Measurements from ENCODE around the gene TSACC.

TSACC gene

DNA sequence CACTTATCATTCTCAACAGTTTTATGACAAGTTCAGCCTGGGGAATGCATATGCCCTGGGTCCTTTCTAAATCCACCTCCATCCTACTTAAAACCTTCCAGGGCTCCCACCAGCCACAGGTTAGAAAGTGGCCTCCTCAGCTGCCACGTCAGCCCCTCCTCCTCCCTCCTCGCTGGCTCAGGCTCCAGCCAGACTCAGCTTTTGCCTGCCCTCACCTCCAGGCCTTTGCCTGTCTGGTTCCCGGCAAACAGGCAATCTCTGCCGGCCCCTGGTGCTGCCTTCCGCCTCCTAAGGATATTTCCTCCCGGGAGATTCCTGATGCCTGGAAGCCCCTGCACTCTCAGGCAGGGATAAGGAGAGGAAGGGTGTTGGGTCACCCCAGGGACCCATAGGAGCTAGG, 40.2 kb downstream of the TSACC start:
- Histone ChIP-seq H3K9me3 (no peaks in the 10 kb centered on the region), H3K4me3 (ENCODE audit: low read depth in 1 of 2, low read length in 1 of 2) (no peak overlapping the region), H3K27ac (no peak overlapping the region), H3K4me1 (ENCODE audit: control insufficient read depth in 1 of 2, insufficient read depth in 1 of 2, low read depth in 1 of 2, low read length in 1 of 2) (no peaks in the 10 kb centered on the region), H3K36me3 (no peaks in the 10 kb centered on the region), H3K27me3 (peaks cover 38% of the 10 kb centered on the region)
- TF ChIP-seq, protein P1, sequence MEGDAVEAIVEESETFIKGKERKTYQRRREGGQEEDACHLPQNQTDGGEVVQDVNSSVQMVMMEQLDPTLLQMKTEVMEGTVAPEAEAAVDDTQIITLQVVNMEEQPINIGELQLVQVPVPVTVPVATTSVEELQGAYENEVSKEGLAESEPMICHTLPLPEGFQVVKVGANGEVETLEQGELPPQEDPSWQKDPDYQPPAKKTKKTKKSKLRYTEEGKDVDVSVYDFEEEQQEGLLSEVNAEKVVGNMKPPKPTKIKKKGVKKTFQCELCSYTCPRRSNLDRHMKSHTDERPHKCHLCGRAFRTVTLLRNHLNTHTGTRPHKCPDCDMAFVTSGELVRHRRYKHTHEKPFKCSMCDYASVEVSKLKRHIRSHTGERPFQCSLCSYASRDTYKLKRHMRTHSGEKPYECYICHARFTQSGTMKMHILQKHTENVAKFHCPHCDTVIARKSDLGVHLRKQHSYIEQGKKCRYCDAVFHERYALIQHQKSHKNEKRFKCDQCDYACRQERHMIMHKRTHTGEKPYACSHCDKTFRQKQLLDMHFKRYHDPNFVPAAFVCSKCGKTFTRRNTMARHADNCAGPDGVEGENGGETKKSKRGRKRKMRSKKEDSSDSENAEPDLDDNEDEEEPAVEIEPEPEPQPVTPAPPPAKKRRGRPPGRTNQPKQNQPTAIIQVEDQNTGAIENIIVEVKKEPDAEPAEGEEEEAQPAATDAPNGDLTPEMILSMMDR (IDR thresholded peaks at IDR 0.05), result no peak

DNA sequence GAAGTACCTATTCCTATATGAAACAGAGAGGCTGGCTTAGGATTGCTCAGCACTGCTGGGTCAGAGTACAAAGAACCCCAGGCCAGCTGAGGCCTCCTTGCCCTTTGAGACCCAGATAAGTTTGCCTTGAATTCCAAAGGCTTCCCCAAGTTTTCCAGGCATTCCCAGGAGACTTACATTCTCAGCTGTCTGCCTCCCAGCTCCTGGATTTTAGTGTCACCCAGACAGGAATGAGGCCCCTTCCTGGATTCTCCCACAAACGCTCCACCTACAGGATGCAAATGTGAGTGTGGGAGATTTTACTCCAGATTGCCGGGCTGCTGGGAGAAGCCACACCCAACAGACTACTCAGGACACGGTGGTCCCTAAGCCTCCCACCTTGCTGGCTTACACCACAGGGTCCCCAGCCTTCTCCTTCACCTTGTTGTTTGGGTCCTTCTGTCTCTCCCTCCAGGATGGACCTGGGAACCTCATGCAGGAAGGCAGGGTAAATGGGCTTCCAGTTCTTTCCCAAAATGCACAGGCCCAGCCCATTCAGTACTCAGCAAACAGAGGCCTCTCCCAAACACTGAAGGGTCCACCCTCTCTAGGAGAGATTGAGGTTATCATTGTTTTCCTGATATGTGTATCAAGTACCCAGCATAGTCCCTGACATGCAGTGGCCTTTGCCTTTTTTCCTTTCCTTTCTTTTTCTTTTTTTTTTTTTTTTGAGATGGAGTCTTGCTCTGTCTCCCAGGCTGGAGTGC, 41.3 kb downstream of the TSACC start:
- Histone ChIP-seq H3K27ac (no peak overlapping the region), H3K4me3 (ENCODE audit: low read depth in 1 of 2, low read length in 1 of 2) (no peak overlapping the region), H3K4me1 (ENCODE audit: control insufficient read depth in 1 of 2, insufficient read depth in 1 of 2, low read depth in 1 of 2, low read length in 1 of 2) (no peaks in the 10 kb centered on the region), H3K9me3 (no peaks in the 10 kb centered on the region), H3K27me3 (peaks cover 35% of the 10 kb centered on the region), H3K36me3 (no peaks in the 10 kb centered on the region)
- TF ChIP-seq, protein P1 (IDR thresholded peaks at IDR 0.05), result no peak

DNA sequence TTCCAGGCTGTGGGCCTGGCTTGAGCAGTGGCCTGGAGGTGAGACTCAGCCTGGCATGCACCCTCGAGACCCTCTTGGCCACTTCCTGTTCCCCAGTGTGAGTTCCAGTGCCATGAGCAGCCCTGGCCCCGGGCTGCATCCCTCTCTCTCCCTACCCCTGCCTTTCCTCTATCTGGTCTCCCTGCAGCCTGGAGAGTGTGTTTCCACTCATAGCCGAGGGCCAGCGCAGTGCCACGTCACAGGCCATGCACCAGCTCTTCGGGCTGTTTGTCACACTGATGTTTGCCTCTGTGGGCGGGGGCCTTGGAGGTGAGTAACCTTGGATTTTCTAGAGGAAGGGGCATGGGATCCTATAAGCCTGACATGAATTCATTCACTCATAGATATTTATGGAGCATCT, 44.2 kb downstream of the TSACC start:
- Histone ChIP-seq H3K4me1 (ENCODE audit: control insufficient read depth in 1 of 2, insufficient read depth in 1 of 2, low read depth in 1 of 2, low read length in 1 of 2) (no peaks in the 10 kb centered on the region), H3K27me3 (peaks cover 53% of the 10 kb centered on the region), H3K36me3 (no peaks in the 10 kb centered on the region), H3K27ac (no peak overlapping the region), H3K9me3 (no peaks in the 10 kb centered on the region), H3K4me3 (ENCODE audit: low read depth in 1 of 2, low read length in 1 of 2) (no peak overlapping the region)
- TF ChIP-seq, protein P1 (IDR thresholded peaks at IDR 0.05), result no peak

GRCh38 chr1:156383023-156383422, 44.7 kb downstream of the TSACC start:
- peaks cover 53% of the 10 kb centered on the region for H3K27me3 ChIP-seq

GRCh38 chr1:156384007-156384406, 45.7 kb downstream of the TSACC start:
- Histone ChIP-seq H3K4me1 (ENCODE audit: control insufficient read depth in 1 of 2, insufficient read depth in 1 of 2, low read depth in 1 of 2, low read length in 1 of 2) (no peaks in the 10 kb centered on the region), H3K27me3 (peaks cover 61% of the 10 kb centered on the region)
- TF ChIP-seq, protein P1 (IDR thresholded peaks at IDR 0.05), result no peak

More at GRCh38 chr1:156383023-156383422, 44.7 kb downstream of the TSACC start:
- Histone ChIP-seq H3K36me3 (no peaks in the 10 kb centered on the region), H3K27ac (no peak overlapping the region), H3K4me1 (ENCODE audit: control insufficient read depth in 1 of 2, insufficient read depth in 1 of 2, low read depth in 1 of 2, low read length in 1 of 2) (no peaks in the 10 kb centered on the region), H3K4me3 (ENCODE audit: low read depth in 1 of 2, low read length in 1 of 2) (no peak overlapping the region), H3K9me3 (no peaks in the 10 kb centered on the region)
- TF ChIP-seq, protein P1 (IDR thresholded peaks at IDR 0.05), result no peak

More at GRCh38 chr1:156384007-156384406, 45.7 kb downstream of the TSACC start:
- H3K27ac ChIP-seq, result no peak overlapping the region
- no peak overlapping the region for H3K4me3 ChIP-seq (ENCODE audit: low read depth in 1 of 2, low read length in 1 of 2)
- no peaks in the 10 kb centered on the region for H3K36me3 ChIP-seq
- no peaks in the 10 kb centered on the region for H3K9me3 ChIP-seq
